ENCODE data around the gene ZNF407.
A peak's percentile ranks its signal among the peaks of the same experiment; 100 is the strongest.

ZNF407 gene

DNA sequence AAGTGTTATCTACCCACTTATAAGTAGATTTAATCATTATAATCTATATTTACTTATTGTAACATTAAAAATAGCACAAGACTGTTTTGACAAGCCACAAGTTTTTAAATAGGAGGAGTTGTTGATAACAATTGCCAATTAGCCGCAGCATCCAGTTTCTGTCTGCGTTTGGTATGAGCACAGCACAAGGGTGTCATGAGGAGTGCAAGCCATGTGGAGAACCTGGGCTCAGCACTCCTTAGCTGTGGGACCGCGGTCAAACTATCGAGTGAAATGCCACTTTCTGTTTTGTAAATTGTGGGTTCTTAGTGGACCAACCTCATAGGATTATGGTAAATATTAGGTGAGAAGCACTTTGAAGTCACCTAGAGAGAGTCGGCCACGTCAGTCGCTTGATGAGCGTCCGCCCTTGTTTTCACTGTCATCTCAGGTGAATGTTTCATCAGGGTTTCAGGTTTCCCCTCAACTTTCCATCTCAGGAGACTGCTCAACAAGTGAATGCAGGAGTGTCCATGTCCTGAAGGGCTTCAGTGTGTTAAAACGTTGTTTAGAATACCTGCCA, 294.5 kb downstream of the ZNF407 start:
- H3K36me3 ChIP-seq (ENCODE audit: low read depth) = no peaks in the 10 kb centered on the region; the same call in 1 of the 2 replicates
- no peaks in the 10 kb centered on the region for H3K27me3 ChIP-seq (ENCODE audit: insufficient read depth, poor library complexity, severe bottlenecking)
- H3K4me1 ChIP-seq (ENCODE audit: insufficient read depth, poor library complexity, severe bottlenecking) = peaks cover 8% of the 10 kb centered on the region
- TF ChIP-seq, protein P1, sequence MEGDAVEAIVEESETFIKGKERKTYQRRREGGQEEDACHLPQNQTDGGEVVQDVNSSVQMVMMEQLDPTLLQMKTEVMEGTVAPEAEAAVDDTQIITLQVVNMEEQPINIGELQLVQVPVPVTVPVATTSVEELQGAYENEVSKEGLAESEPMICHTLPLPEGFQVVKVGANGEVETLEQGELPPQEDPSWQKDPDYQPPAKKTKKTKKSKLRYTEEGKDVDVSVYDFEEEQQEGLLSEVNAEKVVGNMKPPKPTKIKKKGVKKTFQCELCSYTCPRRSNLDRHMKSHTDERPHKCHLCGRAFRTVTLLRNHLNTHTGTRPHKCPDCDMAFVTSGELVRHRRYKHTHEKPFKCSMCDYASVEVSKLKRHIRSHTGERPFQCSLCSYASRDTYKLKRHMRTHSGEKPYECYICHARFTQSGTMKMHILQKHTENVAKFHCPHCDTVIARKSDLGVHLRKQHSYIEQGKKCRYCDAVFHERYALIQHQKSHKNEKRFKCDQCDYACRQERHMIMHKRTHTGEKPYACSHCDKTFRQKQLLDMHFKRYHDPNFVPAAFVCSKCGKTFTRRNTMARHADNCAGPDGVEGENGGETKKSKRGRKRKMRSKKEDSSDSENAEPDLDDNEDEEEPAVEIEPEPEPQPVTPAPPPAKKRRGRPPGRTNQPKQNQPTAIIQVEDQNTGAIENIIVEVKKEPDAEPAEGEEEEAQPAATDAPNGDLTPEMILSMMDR (IDR thresholded peaks at IDR 0.05; ENCODE audit: poor library complexity, severe bottlenecking) = no peak
- H3K4me3 ChIP-seq (ENCODE audit: severe bottlenecking) = no peak overlapping the region
- H3K27ac ChIP-seq (ENCODE audit: poor library complexity, severe bottlenecking) = no peak overlapping the region
- DNase-seq (ENCODE audit: low spot score) (no peak), ATAC-seq (ENCODE audit: low read depth) (no peak)
- H3K9me3 ChIP-seq (ENCODE audit: severe bottlenecking) = no peaks in the 10 kb centered on the region

DNA sequence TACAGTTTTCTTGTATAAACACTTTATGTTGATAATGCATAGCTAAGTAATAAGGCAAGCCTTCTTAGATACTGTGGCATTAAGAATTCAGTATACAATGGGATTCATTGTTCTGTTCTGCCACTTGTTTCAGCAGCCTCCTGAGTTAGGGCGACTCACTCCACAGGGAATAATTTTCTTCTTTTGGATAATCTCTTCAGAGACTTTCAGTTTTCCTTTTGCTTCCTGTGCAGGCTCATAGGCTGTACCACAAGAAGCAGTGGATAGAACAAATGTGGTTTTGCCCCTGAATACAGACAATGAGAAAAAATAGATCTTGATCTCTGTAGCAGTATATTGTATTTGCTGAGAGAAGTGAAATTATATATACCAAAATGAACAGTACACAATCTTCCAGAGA, 298.0 kb downstream of the ZNF407 start:
- ATAC-seq (ENCODE audit: low read depth) (peak; percentile 45; the same call in 2 of the 3 replicates), DNase-seq (ENCODE audit: low spot score) (no peak)
- Histone ChIP-seq H3K4me1 (ENCODE audit: insufficient read depth, poor library complexity, severe bottlenecking) (peaks cover 22% of the 10 kb centered on the region), H3K27ac (ENCODE audit: poor library complexity, severe bottlenecking) (no peak overlapping the region), H3K36me3 (ENCODE audit: low read depth) (no peaks in the 10 kb centered on the region), H3K27me3 (ENCODE audit: insufficient read depth, poor library complexity, severe bottlenecking) (no peaks in the 10 kb centered on the region), H3K4me3 (ENCODE audit: severe bottlenecking) (no peak overlapping the region), H3K9me3 (ENCODE audit: severe bottlenecking) (no peaks in the 10 kb centered on the region)
- TF ChIP-seq, protein P1 (IDR thresholded peaks at IDR 0.05; ENCODE audit: poor library complexity, severe bottlenecking) = no peak

DNA sequence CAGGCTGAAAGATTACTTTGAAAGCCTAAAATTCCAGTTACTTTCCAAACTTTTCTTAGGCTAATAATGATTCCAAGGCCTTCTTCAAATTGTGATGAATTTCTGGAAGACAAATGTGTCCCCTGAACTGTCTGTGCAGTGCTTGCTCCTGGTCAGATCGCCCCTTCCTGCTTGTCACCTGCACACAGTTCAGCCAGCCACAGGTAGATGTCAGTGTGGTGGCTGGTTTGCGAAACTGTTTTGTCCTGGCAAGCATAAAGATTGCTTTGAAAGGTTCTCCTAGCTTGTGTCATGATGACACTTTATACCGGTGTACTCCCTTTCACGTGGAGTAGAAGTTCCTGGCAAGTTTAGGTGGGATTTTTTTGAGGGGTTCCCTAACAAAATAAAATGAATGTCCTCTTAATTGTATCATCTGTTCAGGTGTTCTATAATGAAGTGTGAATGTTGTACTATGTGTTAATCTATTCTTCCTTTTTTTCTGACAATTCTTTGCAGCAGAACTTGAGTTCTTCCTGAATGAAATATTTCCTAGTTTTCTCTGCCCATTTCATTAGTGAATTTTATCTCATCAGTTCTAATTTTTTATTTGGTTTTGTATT, 298.8 kb downstream of the ZNF407 start:
- Histone ChIP-seq H3K9me3 (ENCODE audit: severe bottlenecking) (no peaks in the 10 kb centered on the region), H3K4me1 (ENCODE audit: insufficient read depth, poor library complexity, severe bottlenecking) (peaks cover 22% of the 10 kb centered on the region), H3K4me3 (ENCODE audit: severe bottlenecking) (no peak overlapping the region), H3K27me3 (ENCODE audit: insufficient read depth, poor library complexity, severe bottlenecking) (no peaks in the 10 kb centered on the region), H3K36me3 (ENCODE audit: low read depth) (no peaks in the 10 kb centered on the region), H3K27ac (ENCODE audit: poor library complexity, severe bottlenecking) (no peak overlapping the region)
- peak; percentile 80 for ATAC-seq (ENCODE audit: low read depth)
- no peak for DNase-seq (ENCODE audit: low spot score)
- TF ChIP-seq, protein P1 (IDR thresholded peaks at IDR 0.05; ENCODE audit: poor library complexity, severe bottlenecking) = peak; percentile 79

DNA sequence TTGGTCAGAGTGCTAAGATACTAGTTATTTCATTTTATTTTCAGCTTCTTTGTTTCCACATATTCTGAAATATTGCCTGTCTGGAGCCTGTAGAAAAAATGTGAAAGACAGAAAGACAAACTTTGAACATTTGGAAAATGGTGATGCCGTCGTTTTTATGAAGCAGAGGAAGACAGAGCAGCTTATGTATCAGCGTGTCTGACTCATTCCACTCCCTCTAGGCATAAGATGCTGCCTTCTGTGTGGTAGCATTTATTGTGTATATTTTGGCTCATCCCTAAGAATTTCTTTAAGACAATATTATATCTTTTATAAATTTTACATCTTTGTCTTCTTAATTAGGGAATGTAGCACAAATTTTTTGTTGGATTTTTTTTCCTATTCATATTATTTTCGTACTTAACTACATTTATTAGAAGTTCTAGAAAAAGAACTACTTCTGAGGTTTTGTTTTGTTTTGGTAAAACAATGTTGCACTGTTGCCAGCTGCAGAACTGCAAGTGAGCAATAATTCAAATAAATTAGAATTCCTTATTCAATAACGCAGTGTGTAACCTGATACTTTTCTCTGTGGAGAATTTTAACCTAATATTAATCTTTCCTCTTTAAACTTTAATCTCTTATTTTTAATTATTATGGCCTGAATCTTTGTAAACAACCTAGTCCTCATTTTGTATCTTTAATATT, 300.4 kb downstream of the ZNF407 start:
- TF ChIP-seq, protein P1 (IDR thresholded peaks at IDR 0.05; ENCODE audit: poor library complexity, severe bottlenecking) = no peak

More for the DNA sequence above, 300.4 kb downstream of the ZNF407 start:
- DNase-seq (ENCODE audit: low spot score) (no peak), ATAC-seq (ENCODE audit: low read depth) (peak; percentile 74)
- H3K36me3 ChIP-seq (ENCODE audit: low read depth) = no peaks in the 10 kb centered on the region
- H3K4me3 ChIP-seq (ENCODE audit: severe bottlenecking) = no peak overlapping the region
- H3K27ac ChIP-seq (ENCODE audit: poor library complexity, severe bottlenecking) = peak overlapping the region; percentile 30
- no peaks in the 10 kb centered on the region for H3K27me3 ChIP-seq (ENCODE audit: insufficient read depth, poor library complexity, severe bottlenecking)
- no peaks in the 10 kb centered on the region for H3K9me3 ChIP-seq (ENCODE audit: severe bottlenecking)
- peaks cover 22% of the 10 kb centered on the region for H3K4me1 ChIP-seq (ENCODE audit: insufficient read depth, poor library complexity, severe bottlenecking)

Measured in RWPE2 (cell line).